HL-60 (cell line): Measurements from ENCODE around the gene MROH2A.

Source experiments
- TF ChIP-seq, protein P1 (sequence below): IDR thresholded peaks from one replicate; pipeline ENCODE4 v1.5.1; 2011; ENCODE audit warnings: low read length, control low read depth, inconsistent platforms; ENCODE audit not compliant: insufficient read depth
- TF ChIP-seq, protein P2 (sequence below): IDR thresholded peaks from 2 replicates; pipeline ENCODE4 v1.6.1; 2012; ENCODE audit warnings: low read depth; ENCODE audit not compliant: insufficient replicate concordance

DNA sequence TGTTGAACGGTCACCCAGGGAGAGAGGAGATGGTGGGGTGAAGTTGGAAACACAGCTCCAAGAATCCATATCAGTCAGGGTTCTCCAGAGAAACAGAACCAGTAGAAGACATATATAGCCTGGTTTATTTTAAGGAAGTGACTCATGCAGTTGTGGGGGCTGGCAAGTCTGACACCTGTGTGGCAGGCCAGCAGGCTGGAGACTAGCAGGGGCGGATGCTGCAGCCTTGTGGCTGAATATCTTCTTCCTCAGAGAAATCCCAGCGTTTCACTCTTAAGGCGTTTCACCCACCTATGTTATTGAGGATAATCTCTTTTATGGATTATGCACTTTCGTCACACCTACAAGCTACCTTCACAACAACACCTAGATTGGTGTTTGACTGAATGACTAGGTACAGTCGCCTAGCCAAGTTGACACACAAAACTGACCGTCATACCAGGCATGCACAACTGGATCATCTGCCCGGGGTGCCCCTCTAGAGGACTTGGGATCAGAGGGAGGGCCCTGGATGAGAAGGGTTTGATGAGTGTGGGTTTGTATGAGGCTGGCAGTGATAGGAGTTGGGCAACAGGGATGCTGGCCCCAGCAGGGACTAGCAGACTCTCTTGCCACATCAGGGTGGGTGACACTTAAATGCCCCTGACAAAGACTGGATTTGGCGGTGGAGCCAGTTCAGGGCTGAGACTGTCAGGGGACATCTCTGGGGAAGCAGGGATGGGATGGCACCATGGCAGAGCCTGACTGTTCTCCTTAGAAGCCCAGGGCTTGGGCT, 23.4 kb downstream of the MROH2A start:
- TF ChIP-seq, protein P1, sequence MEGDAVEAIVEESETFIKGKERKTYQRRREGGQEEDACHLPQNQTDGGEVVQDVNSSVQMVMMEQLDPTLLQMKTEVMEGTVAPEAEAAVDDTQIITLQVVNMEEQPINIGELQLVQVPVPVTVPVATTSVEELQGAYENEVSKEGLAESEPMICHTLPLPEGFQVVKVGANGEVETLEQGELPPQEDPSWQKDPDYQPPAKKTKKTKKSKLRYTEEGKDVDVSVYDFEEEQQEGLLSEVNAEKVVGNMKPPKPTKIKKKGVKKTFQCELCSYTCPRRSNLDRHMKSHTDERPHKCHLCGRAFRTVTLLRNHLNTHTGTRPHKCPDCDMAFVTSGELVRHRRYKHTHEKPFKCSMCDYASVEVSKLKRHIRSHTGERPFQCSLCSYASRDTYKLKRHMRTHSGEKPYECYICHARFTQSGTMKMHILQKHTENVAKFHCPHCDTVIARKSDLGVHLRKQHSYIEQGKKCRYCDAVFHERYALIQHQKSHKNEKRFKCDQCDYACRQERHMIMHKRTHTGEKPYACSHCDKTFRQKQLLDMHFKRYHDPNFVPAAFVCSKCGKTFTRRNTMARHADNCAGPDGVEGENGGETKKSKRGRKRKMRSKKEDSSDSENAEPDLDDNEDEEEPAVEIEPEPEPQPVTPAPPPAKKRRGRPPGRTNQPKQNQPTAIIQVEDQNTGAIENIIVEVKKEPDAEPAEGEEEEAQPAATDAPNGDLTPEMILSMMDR: no peak
- TF ChIP-seq, protein P2, sequence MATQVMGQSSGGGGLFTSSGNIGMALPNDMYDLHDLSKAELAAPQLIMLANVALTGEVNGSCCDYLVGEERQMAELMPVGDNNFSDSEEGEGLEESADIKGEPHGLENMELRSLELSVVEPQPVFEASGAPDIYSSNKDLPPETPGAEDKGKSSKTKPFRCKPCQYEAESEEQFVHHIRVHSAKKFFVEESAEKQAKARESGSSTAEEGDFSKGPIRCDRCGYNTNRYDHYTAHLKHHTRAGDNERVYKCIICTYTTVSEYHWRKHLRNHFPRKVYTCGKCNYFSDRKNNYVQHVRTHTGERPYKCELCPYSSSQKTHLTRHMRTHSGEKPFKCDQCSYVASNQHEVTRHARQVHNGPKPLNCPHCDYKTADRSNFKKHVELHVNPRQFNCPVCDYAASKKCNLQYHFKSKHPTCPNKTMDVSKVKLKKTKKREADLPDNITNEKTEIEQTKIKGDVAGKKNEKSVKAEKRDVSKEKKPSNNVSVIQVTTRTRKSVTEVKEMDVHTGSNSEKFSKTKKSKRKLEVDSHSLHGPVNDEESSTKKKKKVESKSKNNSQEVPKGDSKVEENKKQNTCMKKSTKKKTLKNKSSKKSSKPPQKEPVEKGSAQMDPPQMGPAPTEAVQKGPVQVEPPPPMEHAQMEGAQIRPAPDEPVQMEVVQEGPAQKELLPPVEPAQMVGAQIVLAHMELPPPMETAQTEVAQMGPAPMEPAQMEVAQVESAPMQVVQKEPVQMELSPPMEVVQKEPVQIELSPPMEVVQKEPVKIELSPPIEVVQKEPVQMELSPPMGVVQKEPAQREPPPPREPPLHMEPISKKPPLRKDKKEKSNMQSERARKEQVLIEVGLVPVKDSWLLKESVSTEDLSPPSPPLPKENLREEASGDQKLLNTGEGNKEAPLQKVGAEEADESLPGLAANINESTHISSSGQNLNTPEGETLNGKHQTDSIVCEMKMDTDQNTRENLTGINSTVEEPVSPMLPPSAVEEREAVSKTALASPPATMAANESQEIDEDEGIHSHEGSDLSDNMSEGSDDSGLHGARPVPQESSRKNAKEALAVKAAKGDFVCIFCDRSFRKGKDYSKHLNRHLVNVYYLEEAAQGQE: no peak
